ENCODE data around the gene FRZB. TPM values are rescaled to one million over a fixed set of nuclear protein-coding genes. Genes with fewer than 3 reads are reported as not detected.

Gene FRZB
- total RNA-seq, 4 donors from 2014 or later, result 1.8 to 4.9 (median 2.0) TPM

GRCh38 chr2:182862091-182862490, 4.3 kb downstream of the FRZB start:
- no peak for DNase-seq (ENCODE audit: low spot score)
- ATAC-seq (ENCODE audit: low FRiP score), result peak; percentile 72
- no peak for TF ChIP-seq CTCF (IDR thresholded peaks at IDR 0.05)

GRCh38 chr2:182860858-182861257, 5.6 kb downstream of the FRZB start:
- no peak for ATAC-seq (ENCODE audit: low FRiP score)

GRCh38 chr2:182858671-182859070, 7.8 kb downstream of the FRZB start:
- no peak for ATAC-seq (ENCODE audit: low FRiP score)
- TF ChIP-seq CTCF (IDR thresholded peaks at IDR 0.05), result no peak
- no peak for DNase-seq (ENCODE audit: low spot score)

More at GRCh38 chr2:182860858-182861257, 5.6 kb downstream of the FRZB start:
- no peak for DNase-seq (ENCODE audit: low spot score)
- TF ChIP-seq CTCF (IDR thresholded peaks at IDR 0.05), result no peak

- no peak for TF ChIP-seq CTCF (IDR thresholded peaks at IDR 0.05)
- ATAC-seq (ENCODE audit: low FRiP score) (no peak), DNase-seq (ENCODE audit: low spot score) (no peak)
Observed at GRCh38 chr2:182855376-182855775, 11.1 kb downstream of the FRZB start.

- ATAC-seq (ENCODE audit: low FRiP score), result no peak
- TF ChIP-seq CTCF (IDR thresholded peaks at IDR 0.05), result no peak
- no peak for DNase-seq (ENCODE audit: low spot score)
Observed at GRCh38 chr2:182854375-182855105, 11.9 kb downstream of the FRZB start.

- no peak for ATAC-seq (ENCODE audit: low FRiP score)
Observed at GRCh38 chr2:182852801-182853200, 13.6 kb downstream of the FRZB start.

More at GRCh38 chr2:182852801-182853200, 13.6 kb downstream of the FRZB start:
- DNase-seq (ENCODE audit: low spot score), result no peak
- no peak for TF ChIP-seq CTCF (IDR thresholded peaks at IDR 0.05)

Measured in omental fat pad (tissue), 4 donors.